Liver (tissue), 3 donors: Measurements from ENCODE around the gene DOC2B.

Experiments
- CTCF ChIP-seq: fragments of 150-350 bp; IDR thresholded peaks from 2 replicates; pipeline ENCODE4 v1.5.1; 2017; ENCODE audit warnings: improper control_type of control experiment, low read depth, low read length; ENCODE audit not compliant: missing input control
- GABPA ChIP-seq, 2 donors: IDR thresholded peaks in 1 of 2; conservative IDR thresholded peaks in 1 of 2; 2 replicates each; pipeline ENCODE4 v1.6.1; 2016; ENCODE audit warnings: antibody characterized with exemption in 2 of 2, mild to moderate bottlenecking in 1 of 2, moderate library complexity in 1 of 2
- JUND ChIP-seq, 2 donors: IDR thresholded peaks; 2 replicates each; pipeline ENCODE4 v1.6.1; 2016; ENCODE audit warnings: antibody characterized with exemption in 2 of 2
- MAX ChIP-seq: IDR thresholded peaks from 2 replicates; pipeline ENCODE4 v1.6.1; 2016; ENCODE audit warnings: antibody characterized with exemption
- RAD21 ChIP-seq, 2 donors: IDR thresholded peaks; 2 replicates each; pipeline ENCODE4 v1.6.1; 2016; ENCODE audit warnings: antibody characterized with exemption in 2 of 2, mild to moderate bottlenecking in 2 of 2
- REST ChIP-seq: IDR thresholded peaks from 2 replicates; pipeline ENCODE4 v1.6.1; 2016; ENCODE audit warnings: antibody characterized with exemption, mild to moderate bottlenecking
- RXRA ChIP-seq, 2 donors: IDR thresholded peaks; 2 replicates each; pipeline ENCODE4 v1.6.1; 2017 to 2018; ENCODE audit warnings: antibody characterized with exemption in 2 of 2, mild to moderate bottlenecking in 1 of 2
- SP1 ChIP-seq: IDR thresholded peaks from 2 replicates; pipeline ENCODE4 v1.6.1; 2018; ENCODE audit warnings: antibody characterized with exemption, mild to moderate bottlenecking
- TAF1 ChIP-seq: conservative IDR thresholded peaks from 2 replicates; pipeline ENCODE4 v1.6.1; 2016; ENCODE audit warnings: antibody characterized with exemption, mild to moderate bottlenecking
- YY1 ChIP-seq: IDR thresholded peaks from 2 replicates; pipeline ENCODE4 v1.6.1; 2016; ENCODE audit warnings: antibody characterized with exemption, mild to moderate bottlenecking
- donor health status: healthy.
- donor health status: healthy.

GRCh38 chr17:170130-170670 lies 11.2 kb downstream of the DOC2B start:
- TF ChIP-seq CTCF: no peak
- TF ChIP-seq SP1: no peak
- TF ChIP-seq REST: no peak
- TF ChIP-seq YY1: no peak
- TF ChIP-seq TAF1: no peak
- TF ChIP-seq GABPA (IDR thresholded peaks at IDR 0.05 in 1 of 2, conservative IDR thresholded peaks at IDR 0.05 in 1 of 2): no peak
- no peak for TF ChIP-seq JUND (IDR thresholded peaks at IDR 0.05)
- TF ChIP-seq MAX: no peak
- no peak for TF ChIP-seq RAD21 (IDR thresholded peaks at IDR 0.05)
- TF ChIP-seq RXRA (IDR thresholded peaks at IDR 0.05): no peak
